ENCODE data around the gene S100A4.
"Not testable (repeated sequence)": the region's sequence is repeated elsewhere in the genome, so short reads cannot be mapped to it uniquely, and the experiment has no call there.

Gene S100A4

DNA sequence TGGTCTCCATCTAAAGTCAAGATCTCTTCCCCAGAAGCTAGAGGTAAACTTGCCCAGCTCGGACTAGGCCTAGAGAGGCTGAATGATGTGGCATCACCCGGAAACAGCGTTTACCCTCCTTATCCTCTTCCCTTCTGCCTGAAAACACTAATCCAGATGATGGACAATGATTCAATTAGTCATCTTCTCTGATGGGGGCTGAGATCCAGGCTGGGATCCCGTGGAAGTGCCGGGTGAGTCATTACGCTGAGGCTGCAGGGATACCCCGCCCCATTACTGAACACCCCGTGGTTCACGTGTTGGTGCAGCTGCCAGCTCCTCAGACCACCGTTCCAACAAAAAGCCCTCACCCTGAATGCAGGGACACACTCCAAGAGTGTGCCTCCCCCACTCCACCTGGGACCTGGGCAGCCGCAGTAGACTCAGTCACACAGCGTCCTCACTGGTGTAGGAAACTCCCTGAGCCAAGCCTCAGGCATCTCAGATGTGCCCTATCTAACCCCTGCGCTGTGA, 11.9 kb downstream of the S100A4 start:
- no peak for DNase-seq (ENCODE audit: low read depth in 2 of 2)

DNA sequence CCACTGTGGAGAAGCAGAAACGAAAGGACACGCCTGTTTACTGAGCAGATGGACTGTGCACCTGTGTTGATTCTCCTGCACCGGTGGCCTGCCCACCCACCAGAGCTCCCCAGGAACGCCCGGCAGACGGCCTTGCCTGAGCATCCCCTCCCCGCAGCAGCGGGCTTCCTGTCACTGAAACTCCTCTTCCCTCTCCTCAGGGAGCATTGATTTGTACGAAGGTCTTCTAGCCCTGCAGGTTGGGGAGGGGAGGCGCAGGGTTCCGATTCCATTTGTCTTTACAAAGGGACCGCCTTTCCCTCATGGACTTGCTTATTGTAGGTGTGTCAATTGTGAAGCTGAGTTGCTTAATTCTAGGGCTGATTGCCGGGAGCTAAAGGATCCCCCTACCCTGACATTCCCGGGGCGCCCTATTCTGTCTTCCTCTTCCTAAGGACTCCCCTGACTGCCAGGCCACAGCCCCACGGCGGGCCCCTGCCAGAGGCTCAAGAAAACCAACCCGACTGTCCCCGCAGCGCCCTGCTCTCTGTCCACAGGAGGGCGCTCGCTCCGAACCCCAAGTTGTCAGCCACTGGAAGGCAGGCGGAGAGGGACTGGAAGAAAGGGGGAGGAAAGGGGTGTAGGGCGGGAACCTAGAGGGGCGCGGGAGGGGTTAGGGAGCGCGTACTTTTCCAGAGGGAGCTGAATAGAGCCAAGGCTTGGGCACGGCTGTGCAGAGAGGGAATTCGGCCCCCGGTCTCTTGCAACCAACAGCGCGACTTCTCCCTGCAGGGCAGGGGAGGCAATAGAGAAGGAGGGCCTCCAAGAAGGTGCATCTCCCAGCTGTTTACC, 12.6 kb downstream of the S100A4 start:
- peak; percentile 75 to 80 for DNase-seq (ENCODE audit: low read depth in 2 of 2)

DNA sequence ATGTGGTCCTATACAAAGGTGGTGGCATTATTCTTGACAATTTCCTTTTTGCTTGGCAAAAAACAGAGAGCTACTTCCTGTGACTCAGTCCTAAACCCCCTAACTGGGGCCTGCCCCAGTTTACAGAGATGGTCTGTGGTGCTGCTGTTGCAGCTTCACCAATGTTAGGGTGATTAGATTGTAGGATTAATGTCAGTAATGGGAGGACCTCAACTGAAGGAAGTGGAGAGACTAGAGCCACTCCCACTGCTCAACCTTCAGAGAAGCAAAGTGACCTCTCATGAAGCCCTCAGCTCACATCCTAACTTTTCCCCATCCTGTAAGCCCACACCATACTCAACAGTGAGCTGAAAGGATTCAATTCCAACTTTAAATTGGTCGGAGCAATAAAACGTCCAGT, 13.4 kb downstream of the S100A4 start:
- no peak for DNase-seq (ENCODE audit: low read depth in 2 of 2)

GRCh38 chr1:153531638-153532037, 14.0 kb downstream of the S100A4 start:
- DNase-seq (ENCODE audit: low read depth in 2 of 2): no peak

DNA sequence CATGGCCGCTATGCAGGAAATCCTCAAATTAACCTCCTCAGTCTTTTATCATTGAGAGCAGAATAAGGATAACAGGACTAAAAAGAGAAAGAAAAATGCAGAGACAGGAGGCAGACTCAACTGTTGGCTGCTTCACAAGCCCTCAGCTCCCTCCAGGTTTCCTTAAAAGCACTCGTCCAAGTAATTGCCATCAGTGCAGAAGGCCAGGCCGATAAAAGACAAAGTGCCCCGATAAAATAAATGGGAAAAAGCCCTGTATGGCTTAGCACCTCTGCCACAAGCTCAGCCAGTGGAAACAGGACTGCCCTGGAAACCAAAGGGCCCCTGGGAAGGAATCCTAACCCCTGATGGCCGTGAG, 17.9 kb downstream of the S100A4 start:
- DNase-seq (ENCODE audit: low read depth in 2 of 2): no peak

- DNase-seq (ENCODE audit: low read depth in 2 of 2): no peak
Measured at GRCh38 chr1:153527023-153527682, 18.5 kb downstream of the S100A4 start.

DNA sequence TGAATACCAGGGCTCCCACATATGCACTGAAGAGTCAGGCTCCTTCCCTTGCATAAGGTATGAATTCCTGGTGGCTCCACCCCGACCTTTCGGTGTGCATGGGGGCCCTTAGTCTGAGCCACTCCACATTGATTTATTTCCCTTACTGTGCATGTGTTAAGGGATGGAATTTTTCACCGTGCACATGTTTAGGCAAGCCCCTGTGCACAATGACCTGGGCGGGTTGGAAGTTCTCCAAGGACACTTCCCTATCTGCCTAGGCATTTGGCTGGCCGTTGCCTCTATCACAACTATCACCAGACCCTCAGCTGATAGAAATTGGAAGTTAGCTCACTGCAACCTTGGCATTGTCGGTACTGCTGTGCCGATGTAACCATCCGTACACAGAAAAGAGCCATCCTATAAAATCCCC, 19.5 kb downstream of the S100A4 start:
- no peak for DNase-seq (ENCODE audit: low read depth in 2 of 2)

DNA sequence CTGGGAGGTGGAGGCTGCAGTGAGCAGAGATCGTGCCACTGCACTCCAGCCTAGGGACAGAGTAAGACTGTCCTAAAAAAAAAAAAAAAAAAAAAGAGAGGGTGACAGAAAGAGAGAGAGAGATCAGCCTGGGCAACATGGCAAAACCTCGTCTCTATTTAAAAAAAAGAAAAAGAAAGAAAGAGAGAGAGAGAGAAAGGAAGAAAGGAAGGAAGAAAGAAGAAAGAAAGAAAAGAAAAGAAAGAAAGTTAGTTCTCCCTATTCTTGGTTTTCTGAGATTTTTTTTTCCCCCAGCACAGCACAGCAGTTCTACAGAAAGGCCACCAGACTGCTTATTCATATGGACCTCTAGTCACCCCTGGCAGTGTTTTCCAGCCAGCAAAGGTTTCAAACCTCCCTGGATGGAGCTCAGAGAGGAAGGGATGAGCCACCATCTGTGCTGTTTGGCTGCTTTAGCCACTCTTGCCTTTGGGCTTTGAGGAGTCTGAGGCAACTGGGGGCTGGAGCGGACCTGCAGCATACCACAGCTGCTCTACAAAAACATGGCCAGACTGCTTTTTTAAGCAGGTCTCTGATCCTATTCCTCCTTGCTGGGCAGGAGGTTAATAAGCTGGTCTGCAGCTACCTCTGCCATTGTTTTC, 20.4 kb downstream of the S100A4 start:
- DNase-seq (ENCODE audit: low read depth in 2 of 2): no peak

DNA sequence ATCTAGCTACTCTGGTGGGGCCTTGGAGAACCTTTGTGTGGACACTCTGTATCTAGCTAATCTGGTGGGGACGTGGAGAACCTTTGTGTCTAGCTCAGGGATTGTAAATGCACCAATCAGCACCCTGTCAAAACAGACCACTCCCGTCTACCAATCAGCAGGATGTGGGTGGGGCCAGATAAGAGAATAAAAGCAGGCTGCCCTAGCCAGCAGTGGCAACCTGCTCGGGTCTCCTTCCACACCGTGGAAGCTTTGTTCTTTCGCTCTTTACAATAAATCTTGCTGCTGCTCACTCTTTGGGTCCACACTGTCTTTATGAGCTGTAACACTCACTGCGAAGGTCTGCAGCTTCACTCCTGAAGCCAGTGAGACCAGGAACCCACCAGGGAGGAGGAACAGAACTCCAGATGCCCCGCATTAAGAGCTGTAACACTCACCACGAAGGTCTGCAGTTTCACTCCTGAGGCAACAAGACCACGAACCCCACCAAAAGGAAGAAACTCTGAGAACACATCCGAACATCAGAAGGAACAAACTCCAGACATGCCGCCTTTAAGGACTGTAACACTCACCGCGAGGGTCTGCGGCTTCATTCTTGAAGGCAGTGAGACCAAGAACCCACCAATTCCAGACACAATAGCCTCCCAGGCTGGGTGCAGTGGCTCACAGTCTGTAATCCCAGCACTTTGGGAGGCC, 23.1 kb downstream of the S100A4 start:
- not testable (repeated sequence) for DNase-seq (ENCODE audit: low read depth in 2 of 2)

- DNase-seq (ENCODE audit: low read depth in 2 of 2): not testable (repeated sequence)
Measured at GRCh38 chr1:153521808-153522207, 23.8 kb downstream of the S100A4 start.

DNA sequence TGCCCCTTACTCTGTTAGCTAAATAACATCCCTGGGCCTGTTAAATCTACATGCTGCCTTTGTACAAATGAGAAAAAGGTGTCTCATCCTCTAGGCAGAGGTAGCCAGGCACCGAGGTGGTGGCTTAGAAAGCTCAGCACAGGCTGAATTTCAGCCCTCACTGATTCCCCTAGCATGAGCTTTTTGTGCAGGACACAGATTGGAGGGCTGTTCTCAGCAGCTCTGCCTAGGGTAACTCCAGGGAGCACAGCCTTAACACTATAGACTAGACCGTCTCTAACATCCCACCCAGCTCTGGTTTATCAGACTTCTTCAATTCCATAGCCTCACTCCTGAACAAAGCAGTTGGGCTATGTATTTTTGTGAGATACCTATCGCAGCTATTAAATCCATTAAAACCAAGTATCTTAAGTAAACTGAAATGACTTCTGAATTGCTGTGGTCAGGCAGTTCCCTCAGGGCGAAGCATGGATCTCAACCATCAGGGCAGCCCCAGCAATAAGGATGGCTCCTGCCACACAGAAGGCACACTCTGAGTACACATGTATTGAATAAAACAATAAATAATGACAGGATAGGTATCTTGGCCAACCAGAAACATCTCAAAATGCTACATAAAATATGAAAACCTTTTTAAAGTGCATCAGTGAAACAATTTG, 24.7 kb downstream of the S100A4 start:
- DNase-seq (ENCODE audit: low read depth in 2 of 2): no peak

- not testable (repeated sequence) for DNase-seq (ENCODE audit: low read depth in 2 of 2)
Measured at GRCh38 chr1:153520137-153520691, 25.4 kb downstream of the S100A4 start.

GRCh38 chr1:153519242-153519641, 26.4 kb downstream of the S100A4 start:
- DNase-seq (ENCODE audit: low read depth in 2 of 2): no peak

- DNase-seq (ENCODE audit: low read depth in 2 of 2): no peak
Measured at GRCh38 chr1:153515504-153516394, 29.9 kb downstream of the S100A4 start.

GRCh38 chr1:153513666-153514065, 31.9 kb downstream of the S100A4 start:
- no peak for DNase-seq (ENCODE audit: low read depth in 2 of 2)

- DNase-seq (ENCODE audit: low read depth in 2 of 2): no peak
Measured at GRCh38 chr1:153513023-153513422, 32.6 kb downstream of the S100A4 start.

GRCh38 chr1:153510984-153511410, 34.6 kb downstream of the S100A4 start:
- peak; percentile 76 to 78 for DNase-seq (ENCODE audit: low read depth in 2 of 2)

DNA sequence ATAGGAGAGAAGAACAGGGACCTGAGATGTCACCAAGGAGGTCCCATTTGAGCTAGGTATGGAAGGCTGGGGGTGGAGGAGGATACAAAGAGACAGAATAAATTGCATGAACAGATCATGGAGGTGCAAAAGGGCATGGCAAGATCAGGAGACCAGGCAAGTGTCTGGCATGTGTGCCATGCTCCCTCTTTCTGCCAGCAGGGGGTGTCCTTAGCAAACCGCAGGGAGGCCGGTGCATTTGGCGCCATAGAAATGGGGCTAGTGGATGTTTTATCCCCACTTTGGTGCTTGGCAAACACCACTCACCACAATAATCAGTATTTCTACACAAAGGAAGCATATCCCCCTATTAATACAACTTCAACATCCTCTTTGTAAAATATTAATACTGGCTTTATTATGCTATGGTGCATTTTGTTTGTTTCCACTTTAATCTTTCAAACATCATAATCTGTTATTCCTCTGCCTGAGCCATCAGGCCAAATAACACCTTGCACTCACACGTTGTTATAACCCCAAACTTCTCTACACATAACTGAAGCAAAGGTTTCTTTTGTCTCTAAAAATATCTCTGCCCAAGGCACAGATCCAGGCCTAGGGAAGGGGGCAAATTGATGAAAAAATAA, 35.8 kb downstream of the S100A4 start:
- peak; percentile 69 to 75 for DNase-seq (ENCODE audit: low read depth in 2 of 2)

GRCh38 chr1:153509036-153509435, 36.6 kb downstream of the S100A4 start:
- no peak for DNase-seq (ENCODE audit: low read depth in 2 of 2)
